ENCODE data around the gene STARD5. TPM values are rescaled to one million over a fixed set of nuclear protein-coding genes. Genes with fewer than 3 reads are reported as not detected.

The STARD5 gene
- total RNA-seq, 4 donors from 2014 or later, result 0.36 to 1.7 (median 0.63) TPM

DNA sequence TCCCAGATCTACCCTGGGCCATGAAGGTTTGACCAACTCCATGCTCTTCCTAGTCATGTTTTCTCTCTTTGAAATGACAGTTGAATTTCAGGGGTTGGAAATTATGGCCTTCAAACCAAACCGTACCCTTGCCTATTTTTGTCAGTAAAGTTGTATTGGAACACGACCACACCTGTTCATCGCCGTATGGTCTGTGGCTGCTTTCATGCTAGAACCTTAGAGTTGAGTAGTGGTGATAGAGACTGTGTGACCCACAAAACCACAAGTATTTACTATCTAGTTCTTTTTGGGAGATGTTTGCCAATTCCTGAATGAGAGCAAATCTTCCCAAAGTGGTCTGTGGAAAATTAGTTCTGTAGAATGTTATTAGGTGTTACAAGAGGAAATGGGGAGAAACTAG lies 24.0 kb upstream of the STARD5 start:
- no peaks in the 10 kb centered on the region for H3K9me3 ChIP-seq
- no peak overlapping the region for H3K4me3 ChIP-seq
- H3K36me3 ChIP-seq, result no peaks in the 10 kb centered on the region
- in situ Hi-C loops (cut with MboI; ENCODE audit: low sequenced_read_pairs in 4 of 4) (no loop called here), intact Hi-C loops (cut with DNase I; ENCODE audit: low total_unique reads) (no loop called here)
- no peak overlapping the region for H3K27ac ChIP-seq
- no peaks in the 10 kb centered on the region for H3K27me3 ChIP-seq
- no peaks in the 10 kb centered on the region for H3K4me1 ChIP-seq
- no peak for DNase-seq
- no peak for ATAC-seq
- TF ChIP-seq CTCF (IDR thresholded peaks at IDR 0.05 in 4 of 5, conservative IDR thresholded peaks at IDR 0.05 in 1 of 5), result no peak
- TF ChIP-seq POLR2A (IDR thresholded peaks at IDR 0.05), result no peak

DNA sequence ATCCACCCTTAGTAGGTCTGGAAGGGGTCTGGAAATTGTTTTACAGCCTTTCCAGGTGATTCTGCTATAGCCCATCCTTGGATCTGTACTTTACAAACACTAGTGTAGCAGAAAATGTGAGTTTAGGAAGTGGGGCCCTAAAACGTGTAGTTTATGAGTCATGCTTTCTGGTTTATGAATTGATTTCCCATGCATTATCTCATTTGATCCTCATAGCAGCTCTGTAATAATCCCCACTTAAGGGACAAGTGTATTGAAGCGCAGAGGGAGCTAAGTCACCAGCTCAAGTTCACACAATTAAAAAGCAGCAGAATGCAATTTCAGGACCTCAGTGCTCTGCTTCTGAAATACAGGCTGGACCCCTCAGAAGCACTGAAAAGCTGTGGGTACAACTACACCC lies 22.7 kb upstream of the STARD5 start:
- no peaks in the 10 kb centered on the region for H3K36me3 ChIP-seq
- no peaks in the 10 kb centered on the region for H3K9me3 ChIP-seq
- intact Hi-C loops (cut with DNase I; ENCODE audit: low total_unique reads), result no loop called here
- DNase-seq (no peak), ATAC-seq (no peak)
- H3K27ac ChIP-seq, result no peak overlapping the region
- in situ Hi-C loops (cut with MboI; ENCODE audit: low sequenced_read_pairs in 4 of 4), result no loop called here
- no peak for TF ChIP-seq CTCF (IDR thresholded peaks at IDR 0.05 in 4 of 5, conservative IDR thresholded peaks at IDR 0.05 in 1 of 5)
- TF ChIP-seq POLR2A (IDR thresholded peaks at IDR 0.05), result no peak
- no peaks in the 10 kb centered on the region for H3K4me1 ChIP-seq
- no peak overlapping the region for H3K4me3 ChIP-seq
- H3K27me3 ChIP-seq, result no peaks in the 10 kb centered on the region

GRCh38 chr15:81343371-81343770 lies 19.4 kb upstream of the STARD5 start:
- Histone ChIP-seq H3K4me3 (no peak overlapping the region), H3K4me1 (peaks cover 0 to 1% of the 10 kb centered on the region in 2 donors), H3K27ac (no peak overlapping the region), H3K36me3 (no peaks in the 10 kb centered on the region), H3K27me3 (no peaks in the 10 kb centered on the region), H3K9me3 (no peaks in the 10 kb centered on the region)
- intact Hi-C loops (cut with DNase I; ENCODE audit: low total_unique reads), result no loop called here
- TF ChIP-seq CTCF (IDR thresholded peaks at IDR 0.05 in 4 of 5, conservative IDR thresholded peaks at IDR 0.05 in 1 of 5) (no peak), POLR2A (IDR thresholded peaks at IDR 0.05) (no peak)
- DNase-seq (no peak), ATAC-seq (no peak)
- in situ Hi-C loops (cut with MboI; ENCODE audit: low sequenced_read_pairs in 4 of 4), result no loop called here

DNA sequence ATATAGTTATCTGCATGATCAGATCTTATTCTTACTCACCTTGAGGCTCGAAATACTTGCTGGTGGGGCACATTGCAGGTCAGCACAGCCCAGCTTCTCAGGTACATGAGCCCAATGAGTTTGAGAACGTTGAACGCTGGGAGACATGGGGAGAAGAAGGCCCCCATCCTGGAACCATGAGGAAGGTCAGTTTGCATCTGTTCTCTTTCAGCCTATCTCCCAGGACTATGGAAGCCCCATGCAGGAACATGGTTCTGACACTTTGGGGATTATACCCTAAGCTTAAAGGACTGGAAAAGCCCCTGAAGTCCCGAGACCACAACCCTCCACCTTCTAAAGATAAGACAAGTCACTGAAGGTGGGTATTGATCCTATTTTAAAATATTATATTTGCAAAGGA lies 17.4 kb upstream of the STARD5 start:
- Histone ChIP-seq H3K36me3 (no peaks in the 10 kb centered on the region), H3K4me3 (no peak overlapping the region), H3K27ac (no peak overlapping the region), H3K9me3 (no peaks in the 10 kb centered on the region), H3K27me3 (no peaks in the 10 kb centered on the region), H3K4me1 (peaks cover 0 to 6% of the 10 kb centered on the region in 2 donors)
- DNase-seq (no peak), ATAC-seq (no peak)
- TF ChIP-seq POLR2A (IDR thresholded peaks at IDR 0.05) (no peak), CTCF (IDR thresholded peaks at IDR 0.05 in 4 of 5, conservative IDR thresholded peaks at IDR 0.05 in 1 of 5) (no peak)
- intact Hi-C loops (cut with DNase I; ENCODE audit: low total_unique reads) (no loop called here), in situ Hi-C loops (cut with MboI; ENCODE audit: low sequenced_read_pairs in 4 of 4) (no loop called here)

DNA sequence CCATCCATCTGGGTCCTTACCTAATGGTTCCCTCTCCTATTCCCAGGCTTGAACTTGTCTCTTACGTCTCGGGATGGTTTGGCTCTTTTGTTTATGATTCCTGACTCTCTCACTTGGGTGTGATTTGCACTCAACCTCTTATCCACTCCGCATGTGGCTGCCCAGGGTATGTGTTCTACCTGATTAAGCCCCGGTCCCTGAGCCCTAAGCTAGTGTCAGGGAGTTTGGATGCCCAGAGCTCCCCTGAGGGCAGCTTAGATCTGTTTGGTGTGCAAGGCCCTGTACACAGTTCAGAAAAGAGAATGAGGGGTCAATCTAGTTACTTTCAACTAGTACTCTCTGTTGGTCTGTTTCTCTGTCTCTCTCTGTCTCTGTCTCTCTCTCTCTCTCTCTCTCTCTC lies 15.9 kb upstream of the STARD5 start:
- TF ChIP-seq CTCF (IDR thresholded peaks at IDR 0.05 in 4 of 5, conservative IDR thresholded peaks at IDR 0.05 in 1 of 5) (no peak), POLR2A (IDR thresholded peaks at IDR 0.05) (no peak)
- H3K27ac ChIP-seq, result no peak overlapping the region
- H3K9me3 ChIP-seq, result no peaks in the 10 kb centered on the region
- no peaks in the 10 kb centered on the region for H3K27me3 ChIP-seq
- peaks cover 0 to 6% of the 10 kb centered on the region in 2 donors for H3K4me1 ChIP-seq
- H3K36me3 ChIP-seq, result no peaks in the 10 kb centered on the region
- ATAC-seq (no peak), DNase-seq (no peak)
- no peak overlapping the region for H3K4me3 ChIP-seq
- in situ Hi-C loops (cut with MboI; ENCODE audit: low sequenced_read_pairs in 4 of 4), result loop anchor here in 1 of 4 donors (10.0 kb wide), 1 partner anchor 65 kb away; no protein-coding TSS in a partner anchor
- intact Hi-C loops (cut with DNase I; ENCODE audit: low total_unique reads), result loop anchor here (5.0 kb wide), 1 partner anchor 63 kb away; no protein-coding TSS in a partner anchor

Data from gastrocnemius medialis (tissue), 4 donors.